H9 (cell line): Measurements from ENCODE around the gene ALKBH5. TPM values are rescaled to one million over a fixed set of nuclear protein-coding genes. Genes with fewer than 3 reads are reported as not detected.

Experiments used
- DNase-seq: peaks from one replicate; pipeline ENCODE4 v3.0.0-alpha.2; 2017
- H2AFZ ChIP-seq: one replicate; pipeline ENCODE4 v1.6.1; 2013; ENCODE audit warnings: mild to moderate bottlenecking, low read length, control low read depth, moderate library complexity
- H2AK5ac ChIP-seq: 2 replicates; pipeline ENCODE4 v1.6.1; 2013; ENCODE audit warnings: low read length, control low read depth, mixed read lengths; ENCODE audit not compliant: insufficient read length
- H2BK120ac ChIP-seq: one replicate; pipeline ENCODE4 v1.6.1; 2013; ENCODE audit warnings: low read depth, mild to moderate bottlenecking, low read length, control low read depth, inconsistent platforms; ENCODE audit not compliant: poor library complexity, severe bottlenecking
- H2BK12ac ChIP-seq: 2 replicates; pipeline ENCODE4 v1.6.1; 2013; ENCODE audit warnings: low read length, control low read depth, mixed read lengths, low read depth; ENCODE audit not compliant: insufficient read length
- H2BK15ac ChIP-seq: 2 replicates; pipeline ENCODE4 v1.6.1; 2013; ENCODE audit warnings: low read depth, low read length, control low read depth
- H2BK20ac ChIP-seq: one replicate; pipeline ENCODE4 v1.6.1; 2013; ENCODE audit warnings: low read depth, mild to moderate bottlenecking, low read length, control low read depth, inconsistent platforms; ENCODE audit not compliant: poor library complexity, severe bottlenecking
- H2BK5ac ChIP-seq: 2 replicates; pipeline ENCODE4 v1.6.1; 2013; ENCODE audit warnings: low read length, control low read depth, mixed read lengths; ENCODE audit not compliant: insufficient read length
- H3K14ac ChIP-seq: 2 replicates; pipeline ENCODE4 v1.6.1; 2013; ENCODE audit warnings: low read length, control low read depth; ENCODE audit not compliant: insufficient read depth
- H3K18ac ChIP-seq: 2 replicates; pipeline ENCODE4 v1.6.1; 2013; ENCODE audit warnings: low read depth, mild to moderate bottlenecking, mixed read lengths, low read length, control low read depth; ENCODE audit not compliant: insufficient read length
- H3K23ac ChIP-seq: 2 replicates; pipeline ENCODE4 v1.6.1; 2013; ENCODE audit warnings: low read length, control low read depth, mixed read lengths, low read depth; ENCODE audit not compliant: insufficient read length
- H3K23me2 ChIP-seq: 2 replicates; pipeline ENCODE4 v1.6.1; 2013; ENCODE audit warnings: low read depth, mild to moderate bottlenecking, mixed read lengths, low read length, control low read depth; ENCODE audit not compliant: insufficient read length, poor library complexity, severe bottlenecking
- H3K27ac ChIP-seq: 2 replicates; pipeline ENCODE4 v1.5.1; 2013; ENCODE audit warnings: low read length, control low read depth, mixed read lengths, low read depth; ENCODE audit not compliant: insufficient read length
- H3K27me3 ChIP-seq: 2 replicates; pipeline ENCODE4 v1.6.1; 2013; ENCODE audit warnings: low read length, control low read depth, inconsistent platforms; ENCODE audit not compliant: insufficient read depth
- H3K4ac ChIP-seq: 2 replicates; pipeline ENCODE4 v1.6.1; 2013; ENCODE audit warnings: low read depth, mild to moderate bottlenecking, control low read depth, inconsistent platforms, low read length, moderate library complexity
- H3K4me1 ChIP-seq: 2 replicates; pipeline ENCODE4 v1.6.1; 2013; ENCODE audit warnings: low read length, control low read depth, inconsistent platforms; ENCODE audit not compliant: insufficient read depth
- H3K4me2 ChIP-seq: 2 replicates; pipeline ENCODE4 v1.6.1; 2013; ENCODE audit warnings: low read length, control low read depth, mixed read lengths; ENCODE audit not compliant: insufficient read length, insufficient read depth
- H3K56ac ChIP-seq: 2 replicates; pipeline ENCODE4 v1.6.1; 2013; ENCODE audit warnings: low read depth, mild to moderate bottlenecking, mixed read lengths, low read length, control low read depth; ENCODE audit not compliant: insufficient read length
- H3K79me1 ChIP-seq: 2 replicates; pipeline ENCODE4 v1.6.1; 2013; ENCODE audit warnings: low read depth, mild to moderate bottlenecking, moderate library complexity, low read length, control low read depth, inconsistent platforms; ENCODE audit not compliant: insufficient read depth, poor library complexity, severe bottlenecking
- H3K79me2 ChIP-seq: 2 replicates; pipeline ENCODE4 v1.6.1; 2013; ENCODE audit warnings: low read length, control low read depth, inconsistent platforms; ENCODE audit not compliant: insufficient read depth
- H3K9ac ChIP-seq: 2 replicates; pipeline ENCODE4 v1.6.1; 2013; ENCODE audit warnings: low read length, control low read depth, mixed read lengths; ENCODE audit not compliant: insufficient read length; ENCODE audit errors: extremely low read depth
- H3K9me3 ChIP-seq: one replicate; pipeline ENCODE4 v1.6.1; 2013; ENCODE audit warnings: low read depth, low read length, inconsistent platforms; ENCODE audit not compliant: control insufficient read depth
- H3T11ph ChIP-seq: one replicate; pipeline ENCODE4 v1.6.1; 2013; ENCODE audit warnings: mild to moderate bottlenecking, low read length, control low read depth, inconsistent platforms
- H4K20me1 ChIP-seq: one replicate; pipeline ENCODE4 v1.6.1; 2013; ENCODE audit not compliant: control insufficient read depth, insufficient read length, insufficient read depth
- H4K5ac ChIP-seq: 2 replicates; pipeline ENCODE4 v1.6.1; 2013; ENCODE audit warnings: low read depth, mild to moderate bottlenecking, mixed read lengths, low read length, control low read depth; ENCODE audit not compliant: insufficient read length
- H4K8ac ChIP-seq: replicated peaks from 2 replicates; pipeline ENCODE4 v1.6.1; 2013; ENCODE audit warnings: low read length, control low read depth, mixed read lengths, low read depth; ENCODE audit not compliant: insufficient read length
- H4K91ac ChIP-seq: 2 replicates; pipeline ENCODE4 v1.6.1; 2013; ENCODE audit warnings: low read depth, mild to moderate bottlenecking, moderate library complexity, mixed read lengths, low read length, control low read depth; ENCODE audit not compliant: insufficient read length
- H3K27ac Mint-ChIP-seq, 3 experiments: 2 replicates in 2 of 3; 3 replicates in 1 of 3; pipeline ENCODE4 v1.8.0; 2020 to 2021; ENCODE audit warnings: mixed read lengths in 3 of 3, mild to moderate bottlenecking in 1 of 3, moderate library complexity in 1 of 3
- H3K27me3 Mint-ChIP-seq: 2 replicates; pipeline ENCODE4 v1.8.0; 2021; ENCODE audit warnings: low read depth, mild to moderate bottlenecking, moderate library complexity, mixed read lengths
- H3K36me3 Mint-ChIP-seq, 3 experiments: 2 replicates in 2 of 3; 3 replicates in 1 of 3; pipeline ENCODE4 v1.8.0; 2020 to 2021; ENCODE audit warnings: low read depth in 3 of 3, mixed read lengths in 3 of 3; ENCODE audit not compliant: insufficient read depth in 1 of 3
- H3K4me1 Mint-ChIP-seq, 2 experiments: 2 replicates each; pipeline ENCODE4 v1.8.0; 2020; ENCODE audit warnings: mixed read lengths in 2 of 2
- H3K4me3 Mint-ChIP-seq, 2 experiments: 2 replicates in 1 of 2; 3 replicates in 1 of 2; pipeline ENCODE4 v1.8.0; 2020 to 2021; ENCODE audit warnings: mild to moderate bottlenecking in 2 of 2, mixed read lengths in 2 of 2, moderate library complexity in 1 of 2
- H3K9me3 Mint-ChIP-seq, 2 experiments: 2 replicates in 1 of 2; 3 replicates in 1 of 2; pipeline ENCODE4 v1.8.0; 2020; ENCODE audit warnings: mild to moderate bottlenecking in 2 of 2, mixed read lengths in 2 of 2, moderate library complexity in 1 of 2
- CTCF ChIP-seq: fragments of 200-600 bp; sonication (generic); conservative IDR thresholded peaks from 3 replicates; pipeline ENCODE4 v1.8.0; 2021; ENCODE audit warnings: antibody characterized with exemption, mild to moderate bottlenecking
- WGBS: extraction: QIAGEN DNeasy Blood & Tissue Kit; methylation state at CpG from one replicate; pipeline ENCODE4 v1.1.7; 2013; ENCODE audit warnings: missing lambda C conversion rate, low lambda C conversion rate, mixed read lengths; ENCODE audit not compliant: insufficient read length; ENCODE audit errors: extremely low coverage; 5-methylcytosine and 5-hydroxymethylcytosine counted together
- total RNA-seq: library from RNA; stranded (reverse); gene quantifications from 2 replicates; pipeline ENCODE4 v1.2.1, GENCODE V29; 2021

Gene ALKBH5
- total RNA-seq, 1 experiment from 2014 or later, result 89.8 TPM

GRCh38 chr17:18190628-18191235, 7.1 kb downstream of the ALKBH5 start:
- Histone ChIP-seq H3K27ac (no peak overlapping the region), H2AFZ (no peak overlapping the region), H3K23me2 (peaks cover 8% of the 10 kb centered on the region), H4K20me1 (no peaks in the 10 kb centered on the region), H3K79me1 (peaks cover 18% of the 10 kb centered on the region), H4K8ac (no peak overlapping the region), H3K9ac (no peak overlapping the region), H2AK5ac (no peak overlapping the region), H3K56ac (no peak overlapping the region), H3K9me3 (no peaks in the 10 kb centered on the region), H2BK20ac (no peak overlapping the region), H3K14ac (no peak overlapping the region), H2BK15ac (no peak overlapping the region), H4K5ac (no peak overlapping the region), H3K4ac (no peak overlapping the region), H3K27me3 (no peaks in the 10 kb centered on the region), H2BK5ac (no peak overlapping the region), H3K18ac (no peak overlapping the region), H2BK12ac (no peak overlapping the region), H3K4me2 (no peak overlapping the region), H4K91ac (no peak overlapping the region), H3K4me1 (peaks cover 5% of the 10 kb centered on the region; the same call in 1 of the 2 replicates), H3T11ph (no peak overlapping the region), H2BK120ac (no peak overlapping the region), H3K23ac (no peak overlapping the region), H3K79me2 (peaks cover 45% of the 10 kb centered on the region; the same call in 1 of the 2 replicates)
- Mint-ChIP-seq H3K4me3 (no peak overlapping the region), H3K9me3 (no peaks in the 10 kb centered on the region), H3K27me3 (no peaks in the 10 kb centered on the region), H3K36me3 (peaks cover 28 to 74% (median 50%) of the 10 kb centered on the region in 3 experiments), H3K27ac (peak overlapping the region in 1 of 3 experiments; percentile 82; a peak in 2 of 7 replicates), H3K4me1 (peaks cover 29 to 33% of the 10 kb centered on the region in 2 experiments)
- TF ChIP-seq CTCF, result no peak
- whole genome bisulfite sequencing, result no CpG with 5 or more reads among the region's 3 CpGs
- DNase-seq, result no peak
